MCF 10A (cell line): ENCODE measurements around the gene SAMD14. TPM values are rescaled to one million over a fixed set of nuclear protein-coding genes. Genes with fewer than 3 reads are reported as not detected.

Experiments
- BruUV-seq: library from RNA; stranded (reverse); fragments of 400-500 nt; replicated peaks from 2 replicates; lab custom pipeline; 2021; lab: Mats Ljungman, UMichigan
- CTCF ChIA-PET: fragments of 300-600 bp; sonication (Branson Sonifier 250); formaldehyde crosslinking; extraction: SDS; loops from one replicate; lab custom pipeline; 2021; ENCODE audit warnings: antibody characterized with exemption, inconsistent platforms; lab: Yijun Ruan, JAX
- POLR2A ChIA-PET: fragments of 300-600, 350-650 bp; sonication (Branson Sonifier 250); formaldehyde crosslinking; extraction: SDS; loops from one replicate; lab custom pipeline; 2020; ENCODE audit warnings: antibody characterized with exemption, inconsistent platforms; lab: Yijun Ruan, JAX
- DNase-seq: peaks from one replicate; pipeline ENCODE4 v3.0.0-alpha.2; 2018; ENCODE audit not compliant: unreplicated experiment
- H3K27ac Mint-ChIP-seq: one replicate; pipeline ENCODE4 v1.8.0; 2022; ENCODE audit warnings: mild to moderate bottlenecking, low read depth, mixed read lengths; ENCODE audit not compliant: unreplicated experiment
- H3K27me3 Mint-ChIP-seq: one replicate; pipeline ENCODE4 v1.8.0; 2022; ENCODE audit warnings: mixed read lengths; ENCODE audit not compliant: insufficient read depth, unreplicated experiment
- H3K36me3 Mint-ChIP-seq: one replicate; pipeline ENCODE4 v1.8.0; 2022; ENCODE audit warnings: mild to moderate bottlenecking, moderate library complexity, mixed read lengths; ENCODE audit not compliant: insufficient read depth, unreplicated experiment
- H3K4me1 Mint-ChIP-seq: one replicate; pipeline ENCODE4 v1.8.0; 2022; ENCODE audit warnings: mixed read lengths; ENCODE audit not compliant: insufficient read depth, unreplicated experiment
- H3K4me3 Mint-ChIP-seq: one replicate; pipeline ENCODE4 v1.8.0; 2022; ENCODE audit warnings: mild to moderate bottlenecking, moderate library complexity, mixed read lengths; ENCODE audit not compliant: unreplicated experiment
- H3K9me3 Mint-ChIP-seq: one replicate; pipeline ENCODE4 v1.8.0; 2022; ENCODE audit warnings: mixed read lengths; ENCODE audit not compliant: unreplicated experiment
- CTCF ChIP-seq: fragments of 200-600 bp; IDR thresholded peaks from one replicate; pipeline ENCODE4 v1.8.0; 2022; ENCODE audit warnings: antibody characterized with exemption, mild to moderate bottlenecking; ENCODE audit not compliant: unreplicated experiment
- intact Hi-C: fragments of 100-400 bp; cut with micrococcal nuclease; formaldehyde crosslinking; loops from 2 replicates; pipeline ENCODE4 v1.14.1; 2022
- total RNA-seq: library from RNA; stranded (reverse); gene quantifications from 2 replicates; pipeline ENCODE4 v1.2.3, GENCODE V29; 2022

The SAMD14 gene
- total RNA-seq, 1 experiment from 2014 or later = 0.09 TPM

GRCh38 chr17:50161023-50161910 is 31.3 kb upstream of the SAMD14 start:
- BruUV-seq = no TSS peak
- no peaks in the 10 kb centered on the region for H3K27me3 Mint-ChIP-seq
- CTCF ChIA-PET = interaction anchor here (0.5 to 2.7 kb wide), 44 partner anchors 9 to 1244 kb away, joined by 3 to 36 read pairs (median 4); partner anchors contain the start of genes COL1A1, PDK2 and PPP1R9B
- H3K36me3 Mint-ChIP-seq = no peaks in the 10 kb centered on the region
- H3K4me3 Mint-ChIP-seq = peak overlapping the region; percentile 71
- H3K9me3 Mint-ChIP-seq = no peaks in the 10 kb centered on the region
- TF ChIP-seq CTCF = peak; percentile 84
- H3K27ac Mint-ChIP-seq = no peak overlapping the region
- POLR2A ChIA-PET = interaction anchor here (0.7 to 2.3 kb wide), 8 partner anchors 9 to 155 kb away, joined by 3 to 11 read pairs (median 4); partner anchors contain the start of gene PPP1R9B
- intact Hi-C loops = loop anchor here (1.0 kb wide), 3 partner anchors 21 to 67 kb away; no protein-coding TSS in a partner anchor
- DNase-seq = peak; percentile 89
- H3K4me1 Mint-ChIP-seq = peaks cover 11% of the 10 kb centered on the region

GRCh38 chr17:50157891-50158290 is 27.9 kb upstream of the SAMD14 start:
- Mint-ChIP-seq H3K36me3 (no peaks in the 10 kb centered on the region), H3K4me1 (peaks cover 22% of the 10 kb centered on the region), H3K9me3 (no peaks in the 10 kb centered on the region), H3K27ac (no peak overlapping the region), H3K4me3 (no peak overlapping the region), H3K27me3 (no peaks in the 10 kb centered on the region)
- CTCF ChIA-PET = interaction anchor here (0.5 to 2.3 kb wide), 3 partner anchors 9 to 35 kb away, joined by 3 to 10 read pairs (median 4); no protein-coding TSS in a partner anchor
- DNase-seq = no peak
- intact Hi-C loops = no loop called here
- POLR2A ChIA-PET = interaction anchor here (1.0 kb wide), 1 partner anchor 20 kb away, joined by 3 read pairs; no protein-coding TSS in a partner anchor
- BruUV-seq = no TSS peak
- no peak for TF ChIP-seq CTCF

GRCh38 chr17:50155115-50155819 is 25.3 kb upstream of the SAMD14 start:
- TF ChIP-seq CTCF = no peak
- H3K9me3 Mint-ChIP-seq = no peaks in the 10 kb centered on the region
- H3K27me3 Mint-ChIP-seq = no peaks in the 10 kb centered on the region
- no peak overlapping the region for H3K4me3 Mint-ChIP-seq
- H3K36me3 Mint-ChIP-seq = no peaks in the 10 kb centered on the region
- CTCF ChIA-PET = interaction anchor here (0.6 to 2.5 kb wide), 10 partner anchors 15 to 457 kb away, joined by 3 to 10 read pairs (median 4); no protein-coding TSS in a partner anchor
- intact Hi-C loops = no loop called here
- no peak overlapping the region for H3K27ac Mint-ChIP-seq
- no TSS peak for BruUV-seq
- peaks cover 11% of the 10 kb centered on the region for H3K4me1 Mint-ChIP-seq
- POLR2A ChIA-PET = interaction anchor here (1.6 kb wide), 1 partner anchor 15 kb away, joined by 5 read pairs; no protein-coding TSS in a partner anchor
- DNase-seq = peak; percentile 43
